Measurements from ENCODE around the gene HIVEP2.

DNA sequence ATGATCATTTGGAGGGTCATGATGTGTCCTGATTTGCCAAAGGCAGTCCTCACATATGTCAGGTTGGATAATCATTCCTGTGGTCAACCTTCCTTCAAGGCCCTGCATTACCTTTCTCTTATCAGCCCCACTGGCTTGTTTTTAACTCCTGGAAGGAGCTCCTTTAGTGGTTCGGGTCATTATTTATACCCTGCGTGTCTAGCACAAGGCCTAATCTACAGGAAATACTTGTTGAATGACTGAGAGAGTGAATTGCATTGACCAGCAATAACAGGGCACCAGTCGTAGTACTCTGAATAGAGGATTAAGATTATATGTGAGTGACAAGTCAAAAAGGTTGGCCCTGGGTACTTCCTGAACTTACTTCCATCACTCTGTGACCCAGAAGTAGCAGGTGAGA, 4.5 kb downstream of the HIVEP2 start:
- TF ChIP-seq EZH2phosphoT487 (IDR thresholded peaks at IDR 0.05; ENCODE audit: insufficient read depth, low read depth) (no peak), EZH2 (IDR thresholded peaks at IDR 0.05; ENCODE audit: insufficient read depth, poor library complexity, severe bottlenecking) (no peak)
